Liver (tissue), 9 donors: Measurements from ENCODE around the gene ALK. TPM values are rescaled to one million over a fixed set of nuclear protein-coding genes. Genes with fewer than 3 reads are reported as not detected.

Source experiments
- DNase-seq: peaks from one replicate; pipeline ENCODE4 v3.0.0-alpha.2; 2017; ENCODE audit warnings: low spot score
- H3K27ac ChIP-seq, 2 donors: one replicate each; pipeline ENCODE4 v1.7.0; 2013; ENCODE audit warnings: inconsistent platforms in 2 of 2, low read length in 2 of 2, control low read depth in 1 of 2, low read depth in 1 of 2, mild to moderate bottlenecking in 1 of 2
- H3K27me3 ChIP-seq, 4 donors: one replicate each; pipeline versions ENCODE4 v1.6.1 to v1.7.0; 2013; ENCODE audit warnings: low read length in 3 of 4, inconsistent platforms in 1 of 4, mild to moderate bottlenecking in 1 of 4, moderate library complexity in 1 of 4; ENCODE audit not compliant: control insufficient read depth in 4 of 4, insufficient read depth in 4 of 4
- H3K36me3 ChIP-seq, 4 donors: one replicate each; pipeline versions ENCODE4 v1.6.1 to v1.7.0; 2013; ENCODE audit warnings: low read length in 3 of 4, mild to moderate bottlenecking in 3 of 4, low read depth in 1 of 4, moderate library complexity in 1 of 4; ENCODE audit not compliant: control insufficient read depth in 4 of 4, insufficient read depth in 3 of 4
- H3K4me1 ChIP-seq, 4 donors: one replicate each; pipeline versions ENCODE4 v1.6.1 to v1.7.0; 2013; ENCODE audit warnings: low read length in 3 of 4, mild to moderate bottlenecking in 3 of 4, moderate library complexity in 1 of 4; ENCODE audit not compliant: control insufficient read depth in 4 of 4, insufficient read depth in 4 of 4
- H3K4me3 ChIP-seq, 3 donors: one replicate each; pipeline versions ENCODE4 v1.6.1 to v1.7.0; 2013; ENCODE audit warnings: low read length in 3 of 3, control low read depth in 1 of 3, low read depth in 1 of 3, mild to moderate bottlenecking in 1 of 3
- H3K9ac ChIP-seq, 2 donors: one replicate each; pipeline ENCODE4 v1.7.0; 2013; ENCODE audit warnings: low read length in 2 of 2, mild to moderate bottlenecking in 2 of 2, moderate library complexity in 2 of 2, control low read depth in 1 of 2, low read depth in 1 of 2
- H3K9me3 ChIP-seq, 4 donors: one replicate each; pipeline versions ENCODE4 v1.6.1 to v1.7.0; 2013; ENCODE audit warnings: low read length in 3 of 4; ENCODE audit not compliant: control insufficient read depth in 4 of 4
- ATF3 ChIP-seq: IDR thresholded peaks from 2 replicates; pipeline ENCODE4 v1.6.1; 2016; ENCODE audit warnings: antibody characterized with exemption
- EGR1 ChIP-seq, 2 donors: IDR thresholded peaks; 2 replicates each; pipeline ENCODE4 v1.6.1; 2016 to 2018; ENCODE audit warnings: antibody characterized with exemption in 2 of 2, low read depth in 2 of 2
- FOXA1 ChIP-seq: IDR thresholded peaks from 2 replicates; pipeline ENCODE4 v1.6.1; 2016; ENCODE audit warnings: antibody characterized with exemption
- FOXA2 ChIP-seq: IDR thresholded peaks from 2 replicates; pipeline ENCODE4 v1.6.1; 2016; ENCODE audit warnings: antibody characterized with exemption
- GABPA ChIP-seq, 2 donors: IDR thresholded peaks in 1 of 2; conservative IDR thresholded peaks in 1 of 2; 2 replicates each; pipeline ENCODE4 v1.6.1; 2016; ENCODE audit warnings: antibody characterized with exemption in 2 of 2, mild to moderate bottlenecking in 1 of 2, moderate library complexity in 1 of 2
- HNF4G ChIP-seq: IDR thresholded peaks from 2 replicates; pipeline ENCODE4 v1.6.1; 2016; ENCODE audit warnings: antibody characterized with exemption
- NR2F2 ChIP-seq: IDR thresholded peaks from 2 replicates; pipeline ENCODE4 v1.6.1; 2016; ENCODE audit warnings: antibody characterized with exemption
- RAD21 ChIP-seq, 2 donors: IDR thresholded peaks; 2 replicates each; pipeline ENCODE4 v1.6.1; 2016; ENCODE audit warnings: antibody characterized with exemption in 2 of 2, mild to moderate bottlenecking in 2 of 2
- REST ChIP-seq: IDR thresholded peaks from 2 replicates; pipeline ENCODE4 v1.6.1; 2016; ENCODE audit warnings: antibody characterized with exemption, mild to moderate bottlenecking
- RXRA ChIP-seq, 2 donors: IDR thresholded peaks; 2 replicates each; pipeline ENCODE4 v1.6.1; 2017 to 2018; ENCODE audit warnings: antibody characterized with exemption in 2 of 2, mild to moderate bottlenecking in 1 of 2
- SP1 ChIP-seq: IDR thresholded peaks from 2 replicates; pipeline ENCODE4 v1.6.1; 2018; ENCODE audit warnings: antibody characterized with exemption, mild to moderate bottlenecking
- TAF1 ChIP-seq: conservative IDR thresholded peaks from 2 replicates; pipeline ENCODE4 v1.6.1; 2016; ENCODE audit warnings: antibody characterized with exemption, mild to moderate bottlenecking
- YY1 ChIP-seq: IDR thresholded peaks from 2 replicates; pipeline ENCODE4 v1.6.1; 2016; ENCODE audit warnings: antibody characterized with exemption, mild to moderate bottlenecking
- ZBTB33 ChIP-seq: IDR thresholded peaks from 2 replicates; pipeline ENCODE4 v1.6.1; 2016; ENCODE audit warnings: antibody characterized with exemption
- WGBS: extraction: QIAGEN DNeasy Blood & Tissue Kit; methylation state at CpG from one replicate; pipeline ENCODE4 v1.1.7; 2013; 5-methylcytosine and 5-hydroxymethylcytosine counted together
- polyA plus RNA-seq, 2 donors: library from polyadenylated mRNA; stranded (reverse) in 1 of 2; unstranded in 1 of 2; fragments of 200-250 nt in 1 of 2; fragments of >200 nt in 1 of 2; fragmentation: Nextera tagmentation in 1 of 2; extraction: Ambion mirVana in 1 of 2; gene quantifications; one replicate each; pipeline versions ENCODE4 v1.2.1 to v1.2.3, GENCODE V29; 2013 to 2015
- total RNA-seq, 2 donors: library from RNA; depleted of rRNA; stranded (reverse); fragments of >200 nt; gene quantifications; one replicate each; pipeline ENCODE4 v1.2.3, GENCODE V29; 2014
- TF ChIP-seq, protein P1 (sequence below): fragments of 150-350 bp; IDR thresholded peaks from 2 replicates; pipeline ENCODE4 v1.5.1; 2017; ENCODE audit warnings: improper control_type of control experiment, low read depth, low read length; ENCODE audit not compliant: missing input control
- TF ChIP-seq, protein P2 (sequence below): IDR thresholded peaks from 2 replicates; pipeline ENCODE4 v1.6.1; 2016; ENCODE audit warnings: antibody characterized with exemption
- donor health status: healthy.
- donor health status: healthy.
- donor health status: healthy.
- donor health status: healthy.
- donor health status: healthy.

Gene ALK
- total and polyA plus RNA-seq, 4 donors: under 0.01 TPM; not detected in 3

- TF ChIP-seq RXRA (IDR thresholded peaks at IDR 0.05): no peak
- no peak for TF ChIP-seq TAF1
- TF ChIP-seq EGR1 (IDR thresholded peaks at IDR 0.05; ENCODE audit: low read depth in 2 of 2): no peak
- TF ChIP-seq, protein P1, sequence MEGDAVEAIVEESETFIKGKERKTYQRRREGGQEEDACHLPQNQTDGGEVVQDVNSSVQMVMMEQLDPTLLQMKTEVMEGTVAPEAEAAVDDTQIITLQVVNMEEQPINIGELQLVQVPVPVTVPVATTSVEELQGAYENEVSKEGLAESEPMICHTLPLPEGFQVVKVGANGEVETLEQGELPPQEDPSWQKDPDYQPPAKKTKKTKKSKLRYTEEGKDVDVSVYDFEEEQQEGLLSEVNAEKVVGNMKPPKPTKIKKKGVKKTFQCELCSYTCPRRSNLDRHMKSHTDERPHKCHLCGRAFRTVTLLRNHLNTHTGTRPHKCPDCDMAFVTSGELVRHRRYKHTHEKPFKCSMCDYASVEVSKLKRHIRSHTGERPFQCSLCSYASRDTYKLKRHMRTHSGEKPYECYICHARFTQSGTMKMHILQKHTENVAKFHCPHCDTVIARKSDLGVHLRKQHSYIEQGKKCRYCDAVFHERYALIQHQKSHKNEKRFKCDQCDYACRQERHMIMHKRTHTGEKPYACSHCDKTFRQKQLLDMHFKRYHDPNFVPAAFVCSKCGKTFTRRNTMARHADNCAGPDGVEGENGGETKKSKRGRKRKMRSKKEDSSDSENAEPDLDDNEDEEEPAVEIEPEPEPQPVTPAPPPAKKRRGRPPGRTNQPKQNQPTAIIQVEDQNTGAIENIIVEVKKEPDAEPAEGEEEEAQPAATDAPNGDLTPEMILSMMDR: no peak
- no peak for TF ChIP-seq FOXA2
- TF ChIP-seq NR2F2: no peak
Measured at GRCh38 chr2:29261003-29261402, 660.4 kb downstream of the ALK start (continued).

DNA sequence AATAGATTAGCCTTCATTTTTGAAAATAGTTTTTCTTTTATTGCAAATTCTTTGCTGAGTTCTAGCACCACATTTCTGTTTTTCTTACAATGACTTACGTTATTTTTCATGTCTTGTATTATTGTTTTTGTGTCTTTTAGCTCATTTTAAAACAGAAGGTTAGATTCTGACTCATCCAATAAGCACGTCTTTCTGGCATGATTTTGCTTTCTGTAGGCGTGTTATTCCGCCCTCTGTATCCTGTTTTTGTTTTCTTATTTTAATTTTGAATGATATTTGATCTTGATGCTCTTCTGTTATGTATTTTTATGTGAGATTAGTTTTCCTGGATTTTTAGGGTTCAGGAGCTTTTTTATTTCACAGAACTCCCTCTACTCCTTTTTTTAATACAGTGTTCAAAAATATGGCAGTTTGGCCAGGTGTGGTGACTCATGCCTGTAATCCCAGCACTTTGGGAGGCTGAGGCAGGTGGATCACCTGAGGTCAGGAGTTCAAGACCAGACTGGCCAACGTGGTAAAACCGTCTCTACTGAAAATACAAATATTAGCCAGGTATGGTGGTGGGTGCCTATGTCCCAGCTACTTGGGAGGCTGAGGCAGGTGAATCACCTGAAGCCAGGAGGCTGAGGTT, 661.1 kb downstream of the ALK start:
- no peaks in the 10 kb centered on the region for H3K4me1 ChIP-seq
- H3K9ac ChIP-seq: no peak overlapping the region
- TF ChIP-seq, protein P2, sequence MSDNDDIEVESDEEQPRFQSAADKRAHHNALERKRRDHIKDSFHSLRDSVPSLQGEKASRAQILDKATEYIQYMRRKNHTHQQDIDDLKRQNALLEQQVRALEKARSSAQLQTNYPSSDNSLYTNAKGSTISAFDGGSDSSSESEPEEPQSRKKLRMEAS: no peak
- TF ChIP-seq YY1 (no peak), HNF4G (no peak), SP1 (no peak), ZBTB33 (no peak), GABPA (IDR thresholded peaks at IDR 0.05 in 1 of 2, conservative IDR thresholded peaks at IDR 0.05 in 1 of 2) (no peak), EGR1 (IDR thresholded peaks at IDR 0.05; ENCODE audit: low read depth in 2 of 2) (no peak), RAD21 (IDR thresholded peaks at IDR 0.05) (no peak), REST (no peak), ATF3 (no peak), FOXA1 (no peak), NR2F2 (no peak)
- no peaks in the 10 kb centered on the region for H3K27me3 ChIP-seq
- H3K9me3 ChIP-seq: no peaks in the 10 kb centered on the region
- 69% methylated on average over 6 of the region's 6 CpGs for WGBS
- H3K36me3 ChIP-seq: no peaks in the 10 kb centered on the region
- DNase-seq: no peak
- no peak overlapping the region for H3K27ac ChIP-seq
- no peak overlapping the region for H3K4me3 ChIP-seq
